HFF-Myc (cell line): ENCODE measurements around the gene GPC1.

ENCODE experiments used
- DNase-seq: peaks from one replicate; pipeline ENCODE4 v3.0.0-alpha.2; 2011; ENCODE audit warnings: low read depth; ENCODE audit errors: extremely low read depth
- H3K4me3 ChIP-seq: replicated peaks from 2 replicates; pipeline ENCODE4 v1.5.1; 2011; ENCODE audit warnings: low read depth, mild to moderate bottlenecking, control low read depth, low read length
- TF ChIP-seq, protein P1 (sequence below): IDR thresholded peaks from 2 replicates; pipeline ENCODE4 v1.5.1; 2012; ENCODE audit warnings: mild to moderate bottlenecking, low read depth, low read length, control low read depth; ENCODE audit errors: missing control alignments

GPC1 gene

DNA sequence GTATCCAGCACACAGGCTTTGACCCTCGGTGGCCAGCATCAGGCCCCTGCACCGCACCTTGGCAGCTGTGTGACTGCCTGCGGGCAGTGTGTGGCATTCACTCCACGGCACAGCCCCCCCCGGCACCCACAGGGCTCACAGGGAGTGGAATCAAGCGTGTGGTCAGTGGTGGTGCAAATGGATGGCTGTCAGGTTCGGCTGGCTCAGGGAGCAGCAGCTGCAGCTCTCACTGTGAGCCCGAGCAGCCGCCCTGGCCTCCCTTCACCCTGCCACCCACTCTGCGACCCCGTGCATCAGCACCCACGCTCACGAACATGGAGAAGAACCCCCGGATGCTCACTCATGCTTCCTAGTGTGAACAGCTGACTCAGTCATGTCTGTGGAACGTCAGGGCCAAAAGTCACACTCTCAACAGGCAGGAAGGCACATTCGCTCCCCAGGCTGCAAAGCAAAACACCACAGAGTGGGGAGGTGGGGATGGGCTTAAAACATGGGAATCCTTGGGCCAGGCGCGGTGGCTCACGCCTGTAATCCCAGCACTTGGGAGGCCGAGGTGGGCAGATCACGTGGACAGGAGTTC, 41.5 kb upstream of the GPC1 start:
- DNase-seq: no peak
- TF ChIP-seq, protein P1, sequence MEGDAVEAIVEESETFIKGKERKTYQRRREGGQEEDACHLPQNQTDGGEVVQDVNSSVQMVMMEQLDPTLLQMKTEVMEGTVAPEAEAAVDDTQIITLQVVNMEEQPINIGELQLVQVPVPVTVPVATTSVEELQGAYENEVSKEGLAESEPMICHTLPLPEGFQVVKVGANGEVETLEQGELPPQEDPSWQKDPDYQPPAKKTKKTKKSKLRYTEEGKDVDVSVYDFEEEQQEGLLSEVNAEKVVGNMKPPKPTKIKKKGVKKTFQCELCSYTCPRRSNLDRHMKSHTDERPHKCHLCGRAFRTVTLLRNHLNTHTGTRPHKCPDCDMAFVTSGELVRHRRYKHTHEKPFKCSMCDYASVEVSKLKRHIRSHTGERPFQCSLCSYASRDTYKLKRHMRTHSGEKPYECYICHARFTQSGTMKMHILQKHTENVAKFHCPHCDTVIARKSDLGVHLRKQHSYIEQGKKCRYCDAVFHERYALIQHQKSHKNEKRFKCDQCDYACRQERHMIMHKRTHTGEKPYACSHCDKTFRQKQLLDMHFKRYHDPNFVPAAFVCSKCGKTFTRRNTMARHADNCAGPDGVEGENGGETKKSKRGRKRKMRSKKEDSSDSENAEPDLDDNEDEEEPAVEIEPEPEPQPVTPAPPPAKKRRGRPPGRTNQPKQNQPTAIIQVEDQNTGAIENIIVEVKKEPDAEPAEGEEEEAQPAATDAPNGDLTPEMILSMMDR: no peak
- no peak overlapping the region for H3K4me3 ChIP-seq

DNA sequence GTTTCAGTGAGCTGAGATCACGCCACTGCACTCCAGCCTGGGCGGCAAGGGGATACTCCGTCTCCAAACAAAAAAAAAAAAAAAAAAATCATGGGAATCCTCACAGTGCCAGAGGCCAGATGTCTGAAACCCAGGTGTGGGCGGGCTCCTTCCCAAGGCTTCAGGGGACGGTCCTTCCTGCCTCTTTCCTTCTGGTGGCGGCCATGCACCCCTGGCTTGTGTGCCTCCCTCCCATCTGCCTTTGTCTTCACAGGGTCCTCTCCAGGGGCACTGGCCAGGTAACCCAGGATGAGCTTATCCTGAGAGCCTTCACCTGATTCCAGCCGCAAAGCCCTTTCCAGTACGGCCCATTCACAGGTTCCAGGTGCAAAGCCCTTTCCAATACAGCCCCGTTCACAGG, 40.9 kb upstream of the GPC1 start:
- no peak for DNase-seq
- TF ChIP-seq, protein P1: no peak
- H3K4me3 ChIP-seq: no peak overlapping the region

DNA sequence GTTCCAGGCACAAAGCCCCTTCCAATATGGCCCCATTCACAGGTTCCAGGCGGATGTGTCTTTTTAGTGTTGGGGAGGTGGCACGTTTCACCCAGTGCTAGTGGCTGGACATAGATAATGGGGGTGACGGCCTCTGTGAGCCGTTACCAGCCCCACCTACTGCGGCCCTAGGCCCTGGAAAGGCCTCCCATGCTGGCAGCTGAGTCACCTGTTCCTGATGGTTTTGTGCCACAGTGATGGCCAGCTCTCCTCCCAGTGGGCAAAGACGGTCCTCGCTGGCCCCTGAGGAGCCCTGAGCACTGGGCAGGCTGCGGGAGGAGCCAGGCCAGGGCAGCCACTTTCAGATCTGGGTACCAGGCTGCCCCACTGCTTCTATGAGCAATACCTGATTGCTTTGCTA, 40.0 kb upstream of the GPC1 start:
- TF ChIP-seq, protein P1: no peak
- H3K4me3 ChIP-seq: no peak overlapping the region
- no peak for DNase-seq

DNA sequence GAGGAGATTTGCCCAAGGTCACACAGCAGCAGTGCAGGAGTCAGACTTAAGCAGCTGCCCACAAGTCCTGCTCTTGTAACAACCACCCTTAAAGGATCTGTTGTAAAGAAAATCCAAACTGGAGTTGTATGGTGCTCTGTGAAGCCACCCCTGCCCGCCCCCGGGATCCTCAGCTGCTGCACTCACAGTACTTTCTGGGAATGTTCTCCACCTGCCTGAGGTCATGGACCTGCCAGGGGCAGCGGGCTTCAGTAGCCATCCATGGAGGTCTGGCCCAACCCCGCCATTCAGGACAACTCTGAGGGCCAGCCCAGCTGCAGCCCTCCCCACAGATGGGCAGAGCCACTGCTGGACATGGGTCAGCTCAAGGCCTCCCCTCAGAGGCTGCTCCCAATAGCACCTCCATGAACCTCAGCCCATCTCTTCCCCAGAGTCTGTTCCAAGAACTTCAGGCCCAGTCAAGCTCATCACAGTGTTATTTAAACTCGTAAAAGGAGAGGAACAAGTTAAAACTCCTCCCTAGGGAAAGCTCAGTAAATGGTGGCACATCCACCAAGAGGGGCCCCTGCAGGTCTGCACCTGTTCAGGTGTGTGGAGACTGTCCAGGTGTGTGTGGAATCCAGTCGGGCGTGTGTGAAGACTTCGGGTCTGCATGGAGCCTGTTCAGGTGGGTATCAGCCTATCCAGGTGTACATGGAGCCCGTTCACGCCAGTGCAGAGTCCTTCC, 39.4 kb upstream of the GPC1 start:
- DNase-seq: no peak
- no peak overlapping the region for H3K4me3 ChIP-seq
- TF ChIP-seq, protein P1: no peak

DNA sequence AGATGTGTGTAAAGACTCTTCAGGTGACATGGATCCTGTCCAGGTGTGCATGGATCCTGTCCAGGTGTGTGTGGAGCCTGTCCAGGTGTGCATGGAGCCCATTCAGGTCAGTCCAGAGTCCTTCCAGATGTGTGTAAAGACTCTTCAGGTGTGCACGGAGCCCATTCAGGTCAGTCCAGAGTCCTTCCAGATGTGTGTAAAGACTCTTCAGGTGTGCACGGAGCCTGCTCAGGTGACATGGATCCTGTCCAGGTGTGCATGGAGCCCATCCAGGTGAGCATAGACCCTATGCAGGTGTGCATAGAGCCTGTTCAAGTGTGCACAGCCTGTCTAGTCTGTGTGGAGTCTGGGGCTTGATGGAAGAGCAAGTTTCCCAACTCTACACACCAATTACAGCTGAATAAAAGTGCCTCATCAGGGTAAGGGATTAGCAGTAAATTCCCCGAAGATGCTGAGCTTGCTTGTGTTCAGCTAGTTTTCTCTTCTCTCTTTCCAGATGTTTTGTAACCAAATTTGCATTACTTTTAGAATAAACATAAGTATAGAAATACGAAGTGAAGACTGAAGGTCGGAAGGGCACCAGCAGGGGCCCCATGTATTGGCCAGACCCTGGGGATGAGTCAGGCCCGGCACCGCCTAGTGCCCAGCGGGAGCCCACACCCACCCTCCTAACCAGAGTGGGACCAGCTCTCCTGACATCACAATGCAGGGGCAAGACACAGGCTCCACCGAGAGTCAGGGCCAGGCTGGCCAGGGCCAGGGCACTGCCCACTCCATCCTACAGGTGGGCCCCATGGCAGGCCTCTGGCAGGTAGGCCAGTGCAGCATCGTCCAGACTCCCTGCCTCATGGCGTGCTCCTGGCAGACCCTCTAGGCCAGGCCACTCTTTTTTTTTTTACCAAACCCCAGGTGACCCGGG, 38.6 kb upstream of the GPC1 start:
- TF ChIP-seq, protein P1: no peak

DNA sequence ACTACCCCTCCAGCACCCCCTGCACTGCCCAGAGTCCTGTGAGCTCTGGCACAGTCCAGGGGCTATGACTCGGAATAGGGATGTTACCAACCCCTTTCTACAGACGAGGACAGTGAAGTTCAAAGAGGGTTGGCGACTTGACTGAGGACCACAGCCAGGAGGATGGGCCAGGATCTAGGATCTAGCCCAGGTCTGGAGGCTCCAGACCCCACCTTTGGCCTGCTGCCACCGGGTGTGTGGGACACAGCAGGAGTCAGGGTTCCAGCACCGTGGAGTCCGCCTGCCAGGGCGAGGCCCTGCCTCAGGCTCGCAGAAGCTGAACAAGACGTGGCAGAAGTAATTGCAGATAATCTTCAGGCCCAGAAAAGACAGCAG, 37.9 kb upstream of the GPC1 start:
- DNase-seq: no peak
- TF ChIP-seq, protein P1: no peak

More for the DNA sequence above, 38.6 kb upstream of the GPC1 start:
- no peak for DNase-seq
- no peak overlapping the region for H3K4me3 ChIP-seq

More for the DNA sequence above, 37.9 kb upstream of the GPC1 start:
- no peak overlapping the region for H3K4me3 ChIP-seq
